HG03039 (cell line): Measurements from ENCODE around the gene UNC13A.
"Not testable (repeated sequence)": the region's sequence is repeated elsewhere in the genome, so short reads cannot be mapped to it uniquely, and the experiment has no call there.

Source experiments
- ATAC-seq: cut with Tn5 transposase; IDR thresholded peaks from one replicate; pipeline ENCODE4 v1.9.1; 2021; ENCODE audit warnings: mild to moderate bottlenecking, moderate library complexity; ENCODE audit not compliant: unreplicated experiment

UNC13A gene

DNA sequence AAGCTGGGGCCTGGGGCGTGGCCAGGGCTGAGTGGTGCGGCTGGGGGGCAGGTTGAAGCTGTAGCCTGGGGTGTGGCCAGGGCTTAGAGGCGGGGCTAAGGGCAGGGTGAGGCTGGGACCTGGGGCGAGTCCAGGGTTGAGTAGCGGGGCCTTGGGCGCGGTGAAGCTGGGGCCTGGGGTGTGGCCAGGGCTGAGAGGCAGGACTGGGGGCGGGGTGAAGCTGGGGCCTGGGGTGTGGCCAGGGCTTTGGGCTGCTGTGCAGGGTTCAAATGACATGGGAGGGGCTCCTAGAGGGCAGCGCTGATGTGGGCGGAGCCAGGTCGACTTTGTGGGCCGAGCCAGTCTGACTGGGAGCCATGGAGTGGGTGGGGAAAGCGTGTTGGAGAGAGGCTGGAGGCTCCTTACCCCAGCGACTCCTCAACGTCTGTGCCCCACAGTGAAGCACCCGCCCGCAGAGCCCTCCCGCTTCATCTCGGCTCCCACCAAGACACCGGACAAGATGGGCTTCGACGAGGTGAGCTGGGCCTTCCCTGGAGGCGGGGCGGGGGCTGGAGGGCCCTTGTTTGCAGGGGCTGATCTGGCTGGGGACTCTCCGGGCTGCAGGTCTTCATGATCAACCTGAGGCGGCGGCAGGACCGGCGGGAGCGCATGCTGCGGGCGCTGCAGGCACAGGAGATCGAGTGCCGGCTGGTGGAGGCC lies 111.2 kb downstream of the UNC13A start:
- ATAC-seq, result no peak

- ATAC-seq, result no peak
These were observed 112.0 kb downstream of the UNC13A start for GRCh38 chr19:17575871-17576757.

DNA sequence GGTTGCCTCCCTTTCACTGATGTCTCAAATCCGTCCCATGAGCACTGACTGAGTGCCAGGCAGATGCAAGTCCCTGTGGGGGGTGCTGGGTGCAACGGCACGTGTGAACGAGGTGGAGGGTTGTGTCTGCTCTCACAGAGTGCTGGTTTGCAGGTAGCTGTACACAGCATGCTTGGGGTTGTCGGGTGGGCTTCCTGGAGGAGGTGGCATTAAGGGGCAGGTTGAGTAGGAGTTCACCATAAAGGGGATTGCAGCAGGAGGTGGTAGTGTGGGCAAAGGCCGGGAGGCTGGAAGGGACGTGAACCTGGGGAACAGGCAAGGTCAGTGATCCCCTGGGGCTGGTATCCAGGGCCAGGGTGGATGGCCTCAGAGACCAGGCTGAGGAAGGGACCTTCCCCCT lies 115.5 kb downstream of the UNC13A start:
- ATAC-seq, result no peak

GRCh38 chr19:17570791-17571190 lies 117.4 kb downstream of the UNC13A start:
- ATAC-seq, result no peak

- not testable (repeated sequence) for ATAC-seq
These were observed 117.9 kb downstream of the UNC13A start for GRCh38 chr19:17570291-17570690.

DNA sequence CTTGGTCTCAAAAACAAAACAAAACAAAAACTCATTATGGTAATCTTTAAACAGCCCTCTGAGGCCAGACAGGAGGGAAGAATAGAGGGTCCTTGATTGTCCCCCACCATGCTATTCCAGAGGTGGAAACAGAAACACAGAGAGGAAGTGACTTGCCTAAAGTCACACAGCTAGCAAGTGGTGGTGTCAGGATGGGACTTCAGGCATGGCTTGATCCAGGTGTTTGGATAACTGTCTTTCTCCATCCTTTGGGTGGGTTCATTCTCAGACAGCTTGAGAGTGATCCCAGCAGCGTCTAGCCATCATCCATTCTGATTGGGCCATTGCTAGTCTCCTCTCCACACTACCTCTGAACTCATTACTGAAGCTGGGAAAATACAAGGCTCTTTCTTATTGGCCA lies 120.2 kb downstream of the UNC13A start:
- no peak for ATAC-seq

GRCh38 chr19:17565611-17566010 lies 122.5 kb downstream of the UNC13A start:
- ATAC-seq, result no peak

GRCh38 chr19:17564781-17565180 lies 123.4 kb downstream of the UNC13A start:
- no peak for ATAC-seq

DNA sequence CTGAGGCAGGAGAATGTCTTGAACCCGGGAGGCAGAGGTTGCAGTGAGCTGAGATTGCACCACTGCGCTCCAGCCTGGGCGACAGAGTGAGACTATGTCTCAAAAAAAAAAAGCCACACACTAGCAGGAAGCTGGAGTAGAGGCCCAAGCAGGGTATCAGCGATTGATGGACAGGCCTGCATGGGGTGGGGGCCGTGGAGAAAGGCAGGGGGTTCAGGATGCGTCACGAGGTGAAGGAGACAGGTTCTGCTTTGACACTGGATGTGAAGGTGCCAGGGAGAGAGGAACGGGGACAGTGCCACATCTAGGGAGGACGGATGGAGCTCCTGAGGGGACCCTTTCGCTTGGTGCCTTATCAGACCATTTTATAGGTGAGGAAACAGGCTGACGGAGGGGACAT lies 125.6 kb downstream of the UNC13A start:
- ATAC-seq, result no peak

DNA sequence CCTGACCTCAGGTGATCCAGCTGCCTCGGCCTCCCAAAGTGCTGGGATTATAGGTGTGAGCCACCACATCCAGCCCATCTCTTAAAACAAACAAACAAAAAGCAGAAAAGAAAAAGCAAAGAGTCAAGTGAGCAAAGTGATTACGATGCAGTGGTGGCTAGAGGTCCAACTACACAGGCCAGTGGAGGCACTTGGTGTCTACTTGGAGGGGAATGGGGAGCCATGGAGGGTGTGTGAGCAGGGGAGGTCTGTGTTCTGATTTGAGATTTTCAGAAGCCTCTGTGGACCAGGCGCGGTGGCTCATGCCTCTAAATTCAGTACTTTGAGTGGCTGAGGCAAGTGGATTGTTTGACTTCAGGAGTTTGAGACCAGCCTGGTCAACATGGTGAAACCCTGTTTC lies 126.1 kb downstream of the UNC13A start:
- ATAC-seq, result no peak

DNA sequence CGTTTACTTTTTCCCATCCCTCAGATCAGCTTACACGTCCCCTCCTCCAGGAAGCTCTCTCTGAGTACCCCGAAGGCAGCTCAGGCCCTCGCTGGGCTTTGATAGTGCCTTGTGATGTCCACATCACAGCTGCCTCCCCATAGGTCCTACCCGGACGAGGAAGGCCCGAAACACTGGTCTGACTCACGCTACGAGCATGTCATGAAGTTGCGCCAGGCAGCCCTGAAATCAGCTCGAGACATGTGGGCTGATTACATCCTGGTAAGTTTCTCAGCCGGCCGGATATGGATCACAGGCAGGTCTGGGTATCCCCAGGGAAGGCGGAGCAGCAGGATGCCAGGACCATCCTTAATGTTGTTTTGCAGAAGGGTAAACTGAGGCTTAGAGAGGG lies 128.0 kb downstream of the UNC13A start:
- no peak for ATAC-seq

GRCh38 chr19:17557466-17557865 lies 130.7 kb downstream of the UNC13A start:
- ATAC-seq, result no peak

- ATAC-seq, result no peak
These were observed 131.2 kb downstream of the UNC13A start for GRCh38 chr19:17556995-17557394.

GRCh38 chr19:17555929-17556813 lies 132.0 kb downstream of the UNC13A start:
- peak; percentile 34 for ATAC-seq

DNA sequence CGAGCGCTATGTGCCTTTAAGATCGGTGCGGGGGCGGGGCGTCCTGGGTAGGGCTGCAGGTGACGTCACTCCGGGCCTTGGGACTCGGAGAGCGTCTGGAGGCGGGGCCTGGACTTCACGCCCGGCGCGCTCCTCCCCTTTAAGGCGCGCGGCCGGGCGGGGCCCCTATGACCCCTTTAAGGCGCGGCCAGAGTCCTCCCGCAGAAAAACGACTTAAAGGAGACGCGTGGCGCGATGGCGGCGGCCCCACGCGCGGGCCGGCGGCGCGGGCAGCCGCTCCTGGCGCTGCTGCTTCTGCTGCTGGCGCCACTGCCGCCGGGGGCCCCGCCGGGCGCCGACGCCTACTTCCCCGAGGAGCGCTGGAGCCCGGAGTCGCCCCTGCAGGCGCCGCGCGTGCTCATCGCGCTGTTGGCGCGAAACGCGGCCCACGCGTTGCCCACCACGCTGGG lies 132.7 kb downstream of the UNC13A start, which contains the start of gene COLGALT1:
TSS of gene COLGALT1 (plus strand) at position 170 of the 449 bp plus-strand sequence. CDS start at position 235, 65 bp downstream.
- ATAC-seq, result peak; percentile 73

GRCh38 chr19:17554968-17555479 lies 133.1 kb downstream of the UNC13A start:
- ATAC-seq, result peak; percentile 3

DNA sequence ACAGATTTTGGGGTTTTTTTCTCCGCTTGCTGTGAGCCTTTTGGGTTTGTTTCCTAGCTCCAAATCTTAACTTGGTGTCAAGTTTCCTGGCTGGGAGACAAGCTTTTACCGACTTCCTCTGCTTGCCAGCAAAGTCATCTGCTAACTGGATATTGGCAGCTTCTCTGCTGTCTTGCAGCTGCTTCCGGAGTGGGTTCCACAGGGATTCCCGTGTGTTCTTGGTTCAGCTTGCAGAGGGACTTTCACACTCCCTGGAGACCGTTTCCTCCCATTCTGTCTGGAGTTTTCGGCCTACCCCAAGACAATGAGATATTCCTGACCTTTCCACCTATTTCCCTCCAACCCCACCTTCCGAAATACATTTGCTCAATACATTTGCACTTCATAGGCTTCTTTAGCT lies 134.9 kb downstream of the UNC13A start:
- ATAC-seq, result no peak

DNA sequence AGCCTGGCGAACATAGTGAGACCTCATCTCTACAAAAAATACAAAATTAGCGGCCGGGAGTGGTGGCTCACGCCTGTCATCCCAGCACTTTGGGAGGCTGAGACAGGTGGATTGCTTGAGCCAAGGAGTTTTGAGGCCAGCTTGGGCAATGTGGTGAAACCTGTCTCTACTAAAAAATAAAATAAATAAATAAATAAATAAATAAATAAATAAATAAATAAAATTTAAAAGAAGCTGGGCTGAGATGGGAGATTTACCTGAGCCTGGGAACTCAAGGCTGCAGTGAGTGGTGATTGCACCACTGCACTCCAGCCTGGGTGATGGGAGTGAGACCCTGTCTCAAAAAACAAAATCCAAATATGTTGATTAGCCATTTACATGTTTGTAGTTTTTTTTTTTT lies 135.4 kb downstream of the UNC13A start:
- not testable (repeated sequence) for ATAC-seq
